GM21825 (cell line): ENCODE measurements around the gene PPP1R8.

Source experiments
- ATAC-seq: cut with Tn5 transposase; IDR thresholded peaks from one replicate; pipeline ENCODE4 v1.9.1; 2021; ENCODE audit warnings: mild to moderate bottlenecking, moderate library complexity; ENCODE audit not compliant: unreplicated experiment

Gene PPP1R8

GRCh38 chr1:27887215-27888021 is 56.8 kb downstream of the PPP1R8 start:
- ATAC-seq: no peak

GRCh38 chr1:27889506-27889905 is 58.9 kb downstream of the PPP1R8 start:
- ATAC-seq: no peak

- ATAC-seq: peak; percentile 42
Observed at GRCh38 chr1:27891196-27891889, 60.8 kb downstream of the PPP1R8 start.

GRCh38 chr1:27894521-27894920 is 63.9 kb downstream of the PPP1R8 start:
- ATAC-seq: no peak
